Calu3 (cell line): ENCODE measurements around the gene NELFA. TPM values are rescaled to one million over a fixed set of nuclear protein-coding genes. Genes with fewer than 3 reads are reported as not detected.

Source experiments
- BruUV-seq: library from RNA; stranded (reverse); fragments of 400-500 nt; replicated peaks from 2 replicates; lab custom pipeline; 2021; lab: Mats Ljungman, UMichigan
- CTCF ChIA-PET: fragments of 300-600 bp; sonication (Branson Sonifier 250); formaldehyde crosslinking; loops from one replicate; lab custom pipeline; 2022; ENCODE audit warnings: antibody characterized with exemption; lab: Charles Lee
- DNase-seq: peaks from one replicate; pipeline ENCODE4 v3.0.0; 2022
- H3K27ac Mint-ChIP-seq: one replicate; pipeline ENCODE4 v1.8.0; 2022; ENCODE audit warnings: mixed read lengths; ENCODE audit not compliant: unreplicated experiment
- H3K27me3 Mint-ChIP-seq: one replicate; pipeline ENCODE4 v1.8.0; 2022; ENCODE audit warnings: mixed read lengths; ENCODE audit not compliant: unreplicated experiment
- H3K36me3 Mint-ChIP-seq: one replicate; pipeline ENCODE4 v1.8.0; 2022; ENCODE audit warnings: mild to moderate bottlenecking, moderate library complexity, mixed read lengths; ENCODE audit not compliant: insufficient read depth, unreplicated experiment
- H3K4me1 Mint-ChIP-seq: one replicate; pipeline ENCODE4 v1.8.0; 2022; ENCODE audit warnings: mild to moderate bottlenecking, low read depth, mixed read lengths; ENCODE audit not compliant: unreplicated experiment
- H3K4me3 Mint-ChIP-seq: one replicate; pipeline ENCODE4 v1.8.0; 2022; ENCODE audit warnings: mild to moderate bottlenecking, low read depth, moderate library complexity, mixed read lengths; ENCODE audit not compliant: unreplicated experiment
- H3K9me3 Mint-ChIP-seq: one replicate; pipeline ENCODE4 v1.8.0; 2022; ENCODE audit warnings: low read depth, mixed read lengths; ENCODE audit not compliant: unreplicated experiment
- CTCF ChIP-seq: fragments of 200-600 bp; IDR thresholded peaks from one replicate; pipeline ENCODE4 v1.8.0; 2022; ENCODE audit warnings: antibody characterized with exemption; ENCODE audit not compliant: unreplicated experiment
- intact Hi-C: fragments of 100-400 bp; cut with micrococcal nuclease; formaldehyde crosslinking; loops from one replicate; pipeline ENCODE4 v1.10.0; 2022; ENCODE audit not compliant: unreplicated experiment
- total RNA-seq: library from RNA; stranded (reverse); gene quantifications from 2 replicates; pipeline ENCODE4 v1.2.3, GENCODE V29; 2022

Gene NELFA
- total RNA-seq, 1 experiment from 2014 or later: 29.9 TPM

DNA sequence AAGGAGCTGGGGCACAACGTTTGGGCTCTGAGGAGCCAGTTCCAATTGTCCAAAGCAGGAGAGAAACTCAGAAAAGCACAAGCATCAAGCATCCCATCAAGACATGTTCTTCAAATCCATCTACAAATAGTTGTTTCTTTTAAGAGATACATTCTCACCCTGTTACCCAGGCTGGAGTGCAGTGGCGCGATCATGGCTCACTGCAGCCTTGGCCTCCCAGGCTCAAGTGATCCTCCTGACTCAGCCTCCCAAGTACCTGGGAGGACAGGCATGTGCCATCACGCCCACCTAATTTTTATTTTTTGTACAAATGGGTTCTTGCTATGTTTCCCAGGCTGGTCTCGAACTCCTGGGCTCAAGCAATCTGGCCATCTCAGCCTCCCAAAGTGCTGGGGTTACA is 18.1 kb downstream of the NELFA start:
- Mint-ChIP-seq H3K4me3 (no peak overlapping the region), H3K27me3 (no peaks in the 10 kb centered on the region), H3K9me3 (no peaks in the 10 kb centered on the region), H3K27ac (no peak overlapping the region), H3K4me1 (no peaks in the 10 kb centered on the region), H3K36me3 (peaks cover 27% of the 10 kb centered on the region)
- BruUV-seq: no TSS peak
- intact Hi-C loops: no loop called here
- TF ChIP-seq CTCF: no peak
- no peak for DNase-seq
- CTCF ChIA-PET: no interaction called here

- Mint-ChIP-seq H3K9me3 (no peaks in the 10 kb centered on the region), H3K27ac (no peak overlapping the region), H3K4me3 (no peak overlapping the region), H3K4me1 (no peaks in the 10 kb centered on the region), H3K36me3 (peaks cover 27% of the 10 kb centered on the region), H3K27me3 (no peaks in the 10 kb centered on the region)
- intact Hi-C loops: no loop called here
- CTCF ChIA-PET: no interaction called here
- no TSS peak for BruUV-seq
- TF ChIP-seq CTCF: no peak
- DNase-seq: no peak
Observed at GRCh38 chr4:1990348-1990645, 18.5 kb downstream of the NELFA start.

- intact Hi-C loops: no loop called here
- no peak overlapping the region for H3K27ac Mint-ChIP-seq
- no peaks in the 10 kb centered on the region for H3K9me3 Mint-ChIP-seq
- TF ChIP-seq CTCF: no peak
- no TSS peak for BruUV-seq
- H3K4me3 Mint-ChIP-seq: no peak overlapping the region
- H3K27me3 Mint-ChIP-seq: no peaks in the 10 kb centered on the region
- no peaks in the 10 kb centered on the region for H3K4me1 Mint-ChIP-seq
- H3K36me3 Mint-ChIP-seq: peaks cover 29% of the 10 kb centered on the region
- DNase-seq: no peak
- CTCF ChIA-PET: no interaction called here
Observed at GRCh38 chr4:1989533-1990347, 19.0 kb downstream of the NELFA start.

- Mint-ChIP-seq H3K4me3 (no peak overlapping the region), H3K27me3 (no peaks in the 10 kb centered on the region), H3K9me3 (no peaks in the 10 kb centered on the region), H3K4me1 (no peaks in the 10 kb centered on the region), H3K36me3 (peaks cover 39% of the 10 kb centered on the region), H3K27ac (no peak overlapping the region)
- no TSS peak for BruUV-seq
- intact Hi-C loops: no loop called here
- no peak for TF ChIP-seq CTCF
- DNase-seq: no peak
- CTCF ChIA-PET: no interaction called here
Observed at GRCh38 chr4:1988327-1988724, 20.4 kb downstream of the NELFA start.
